ENCODE results near the gene GPAT3. TPM values are rescaled to one million over a fixed set of nuclear protein-coding genes. Genes with fewer than 3 reads are reported as not detected.

Gene GPAT3
- 30.2 and 47.6 TPM in 2 replicates for total RNA-seq

GRCh38 chr4:83535520-83536361 is at the start of gene GPAT3:
Gene GPAT3, plus strand, starts transcription at chr4:83536108. Its CDS starts 515 bp downstream, at chr4:83536623.

Other genes with a start within 250 kb of the GPAT3 start
- gene HPSE, start 201.3 kb upstream of the GPAT3 start, total RNA-seq: 0.75 and 1.8 TPM in 2 replicates
- 13.1 and 16.5 TPM in 2 replicates for gene HELQ, start 80.3 kb upstream of the GPAT3 start, total RNA-seq
- 28.3 and 30.9 TPM in 2 replicates for gene MRPS18C, start 80.0 kb upstream of the GPAT3 start, total RNA-seq
- gene ABRAXAS1, start 51.0 kb upstream of the GPAT3 start, total RNA-seq: 18.2 and 24.5 TPM in 2 replicates